Measurements from ENCODE around the gene TBC1D16. TPM values are rescaled to one million over a fixed set of nuclear protein-coding genes. Genes with fewer than 3 reads are reported as not detected.

TBC1D16 gene
- total and polyA plus RNA-seq, 11 donors, result 5.3 to 22.1 (median 17.4) TPM

GRCh38 chr17:79954281-79955166 is 81.1 kb downstream of the TBC1D16 start:
- Histone ChIP-seq H3K27ac (no peak overlapping the region), H3K36me3 (peaks cover 0 to 10% (median 0%) of the 10 kb centered on the region in 9 donors), H3K27me3 (no peaks in the 10 kb centered on the region), H3K4me1 (peaks cover 0 to 26% (median 18%) of the 10 kb centered on the region in 12 donors), H3K4me3 (no peak overlapping the region), H3K9me3 (no peaks in the 10 kb centered on the region)
- ATAC-seq, result no peak
- DNase-seq, result peak in 2 of 5 donors; percentile 13 to 46
- no peak for TF ChIP-seq POLR2A (IDR thresholded peaks at IDR 0.05)
- no peak for TF ChIP-seq CTCF (IDR thresholded peaks at IDR 0.05)
- WGBS, 4 donors, result 93 to 97% (median 96%) methylated on average over 22 to 25 of the region's 25 CpGs
- intact Hi-C loops (cut with DNase I), result no loop called here

GRCh38 chr17:79953335-79953734 is 82.3 kb downstream of the TBC1D16 start:
- intact Hi-C loops (cut with DNase I), result no loop called here
- no peaks in the 10 kb centered on the region for H3K9me3 ChIP-seq
- TF ChIP-seq POLR2A (IDR thresholded peaks at IDR 0.05) (no peak), CTCF (IDR thresholded peaks at IDR 0.05) (no peak)

GRCh38 chr17:79952901-79953300 is 82.8 kb downstream of the TBC1D16 start:
- TF ChIP-seq CTCF (IDR thresholded peaks at IDR 0.05) (no peak), POLR2A (IDR thresholded peaks at IDR 0.05) (no peak)
- no peak overlapping the region for H3K27ac ChIP-seq
- no peak for ATAC-seq
- WGBS, 4 donors, result 86 to 93% (median 90%) methylated on average over 8 of the region's 8 CpGs
- no peaks in the 10 kb centered on the region for H3K9me3 ChIP-seq
- H3K4me1 ChIP-seq, result peaks cover 0 to 26% (median 18%) of the 10 kb centered on the region in 12 donors
- peak in 1 of 5 donors; percentile 2 for DNase-seq
- H3K4me3 ChIP-seq, result no peak overlapping the region
- H3K27me3 ChIP-seq, result no peaks in the 10 kb centered on the region
- intact Hi-C loops (cut with DNase I), result no loop called here
- peaks cover 0 to 25% (median 5%) of the 10 kb centered on the region in 9 donors for H3K36me3 ChIP-seq

More at GRCh38 chr17:79953335-79953734, 82.3 kb downstream of the TBC1D16 start:
- no peak for ATAC-seq
- peaks cover 0 to 26% (median 18%) of the 10 kb centered on the region in 12 donors for H3K4me1 ChIP-seq
- H3K36me3 ChIP-seq, result peaks cover 0 to 22% (median 5%) of the 10 kb centered on the region in 9 donors
- DNase-seq, result no peak
- no peak overlapping the region for H3K27ac ChIP-seq
- H3K27me3 ChIP-seq, result no peaks in the 10 kb centered on the region
- H3K4me3 ChIP-seq, result no peak overlapping the region

GRCh38 chr17:79952265-79952877 is 83.3 kb downstream of the TBC1D16 start:
- ATAC-seq, result no peak
- intact Hi-C loops (cut with DNase I), result no loop called here
- 70 to 79% (median 75%) methylated on average over 31 to 36 of the region's 36 CpGs for WGBS, 4 donors

More at GRCh38 chr17:79952265-79952877, 83.3 kb downstream of the TBC1D16 start:
- peak overlapping the region in 4 of 12 donors; percentile 4 to 68 (median 9) for H3K27ac ChIP-seq
- peaks cover 0 to 25% (median 5%) of the 10 kb centered on the region in 9 donors for H3K36me3 ChIP-seq
- peaks cover 0 to 26% (median 18%) of the 10 kb centered on the region in 12 donors for H3K4me1 ChIP-seq
- no peaks in the 10 kb centered on the region for H3K27me3 ChIP-seq
- no peaks in the 10 kb centered on the region for H3K9me3 ChIP-seq
- peak overlapping the region in 4 of 12 donors; percentile 5 to 27 (median 10) for H3K4me3 ChIP-seq
- no peak for TF ChIP-seq CTCF (IDR thresholded peaks at IDR 0.05)
- no peak for TF ChIP-seq POLR2A (IDR thresholded peaks at IDR 0.05)
- peak in 2 of 5 donors; percentile 9 to 17 for DNase-seq
